Trophoblast cell (in vitro differentiated cells and primary cell): ENCODE measurements around the gene EXOSC9.

Experiments used
- DNase-seq, 2 donors: peaks; one replicate each; pipeline ENCODE4 v3.0.0-alpha.2; 2016
- H2AFZ ChIP-seq: 2 replicates; pipeline ENCODE4 v1.6.1; 2013; ENCODE audit warnings: low read length, moderate library complexity, mild to moderate bottlenecking; ENCODE audit not compliant: insufficient read depth, poor library complexity
- H2AK5ac ChIP-seq: 2 replicates; pipeline ENCODE4 v1.6.1; 2013; ENCODE audit warnings: mild to moderate bottlenecking, low read length
- H2BK120ac ChIP-seq: 2 replicates; pipeline ENCODE4 v1.6.1; 2013; ENCODE audit warnings: low read length, mild to moderate bottlenecking, moderate library complexity; ENCODE audit not compliant: insufficient read depth, poor library complexity
- H2BK12ac ChIP-seq: 2 replicates; pipeline ENCODE4 v1.6.1; 2013; ENCODE audit warnings: mild to moderate bottlenecking, low read length, moderate library complexity
- H2BK5ac ChIP-seq: 2 replicates; pipeline ENCODE4 v1.6.1; 2013; ENCODE audit warnings: low read length, low read depth, moderate library complexity, mild to moderate bottlenecking; ENCODE audit not compliant: poor library complexity
- H3K14ac ChIP-seq: 2 replicates; pipeline ENCODE4 v1.6.1; 2013; ENCODE audit warnings: mild to moderate bottlenecking, low read length
- H3K18ac ChIP-seq: 2 replicates; pipeline ENCODE4 v1.6.1; 2013; ENCODE audit warnings: mild to moderate bottlenecking, low read length
- H3K23ac ChIP-seq: 2 replicates; pipeline ENCODE4 v1.6.1; 2013; ENCODE audit warnings: low read length
- H3K27ac ChIP-seq: 2 replicates; pipeline ENCODE4 v1.5.1; 2013; ENCODE audit warnings: low read depth, mild to moderate bottlenecking, inconsistent platforms, low read length, moderate library complexity
- H3K27me3 ChIP-seq: 2 replicates; pipeline ENCODE4 v1.6.1; 2013; ENCODE audit warnings: inconsistent platforms, mild to moderate bottlenecking, low read length, moderate library complexity; ENCODE audit not compliant: insufficient read depth
- H3K36me3 ChIP-seq, 2 experiments: 1 replicate in 1 of 2; 2 replicates in 1 of 2; pipeline ENCODE4 v1.6.1; 2013; ENCODE audit warnings: low read length in 2 of 2, mild to moderate bottlenecking in 2 of 2, moderate library complexity in 1 of 2; ENCODE audit not compliant: insufficient read depth in 2 of 2, control insufficient read depth in 1 of 2
- H3K4ac ChIP-seq: 2 replicates; pipeline ENCODE4 v1.6.1; 2013; ENCODE audit warnings: low read depth, mild to moderate bottlenecking, low read length, moderate library complexity
- H3K4me1 ChIP-seq, 2 experiments: 1 replicate in 1 of 2; 2 replicates in 1 of 2; pipeline ENCODE4 v1.6.1; 2013; ENCODE audit warnings: low read length in 2 of 2, mild to moderate bottlenecking in 2 of 2, moderate library complexity in 1 of 2; ENCODE audit not compliant: insufficient read depth in 2 of 2, control insufficient read depth in 1 of 2
- H3K4me2 ChIP-seq: 2 replicates; pipeline ENCODE4 v1.6.1; 2013; ENCODE audit warnings: inconsistent platforms, mild to moderate bottlenecking, low read length, moderate library complexity
- H3K4me3 ChIP-seq: 2 replicates; pipeline ENCODE4 v1.5.1; 2013; ENCODE audit warnings: mild to moderate bottlenecking, low read depth, low read length, inconsistent platforms
- H3K79me1 ChIP-seq: one replicate; pipeline ENCODE4 v1.6.1; 2013; ENCODE audit warnings: low read length
- H3K79me2 ChIP-seq: 2 replicates; pipeline ENCODE4 v1.6.1; 2013; ENCODE audit warnings: low read length, mild to moderate bottlenecking; ENCODE audit not compliant: control insufficient read depth, insufficient read depth, poor library complexity
- H3K9ac ChIP-seq: 2 replicates; pipeline ENCODE4 v1.6.1; 2013; ENCODE audit warnings: mild to moderate bottlenecking, low read length
- H3K9me3 ChIP-seq: 2 replicates; pipeline ENCODE4 v1.6.1; 2013; ENCODE audit warnings: low read depth, mild to moderate bottlenecking, control low read depth, inconsistent platforms, low read length; ENCODE audit not compliant: insufficient read depth
- H4K12ac ChIP-seq: 2 replicates; pipeline ENCODE4 v1.6.1; 2013; ENCODE audit warnings: low read depth, mild to moderate bottlenecking, low read length, moderate library complexity
- H4K8ac ChIP-seq: 2 replicates; pipeline ENCODE4 v1.6.1; 2013; ENCODE audit warnings: low read depth, mild to moderate bottlenecking, low read length, moderate library complexity
- H4K91ac ChIP-seq: one replicate; pipeline ENCODE4 v1.6.1; 2013; ENCODE audit warnings: low read depth, mild to moderate bottlenecking, low read length, moderate library complexity
- WGBS: extraction: QIAGEN DNeasy Blood & Tissue Kit; methylation state at CpG from one replicate; pipeline ENCODE4 v1.1.7; 2013; ENCODE audit warnings: missing lambda C conversion rate; ENCODE audit not compliant: insufficient read length, insufficient coverage; ENCODE audit errors: extremely low coverage; 5-methylcytosine and 5-hydroxymethylcytosine counted together

EXOSC9 gene

DNA sequence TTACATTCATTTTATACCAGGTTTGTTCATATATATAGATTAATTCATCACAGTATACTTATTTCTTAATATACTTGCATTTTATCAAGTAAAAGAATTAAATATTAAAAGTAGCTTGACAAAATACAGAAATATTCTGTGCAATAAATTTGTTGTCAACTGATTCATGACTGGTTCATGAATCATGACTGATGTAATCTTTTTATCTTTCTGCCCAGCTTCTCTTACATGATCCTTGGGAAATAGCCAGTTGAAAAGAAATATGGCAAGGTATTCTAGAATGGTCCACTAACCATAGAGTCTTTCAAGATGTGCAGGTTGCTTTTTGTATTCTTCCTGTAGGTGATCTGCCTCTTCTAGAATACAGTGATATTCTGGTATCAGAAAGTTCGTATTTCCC, 26.7 kb downstream of the EXOSC9 start:
- H3K79me1 ChIP-seq: peaks cover 9% of the 10 kb centered on the region
- H4K8ac ChIP-seq: no peak overlapping the region
- no peak overlapping the region for H2BK12ac ChIP-seq
- no peak overlapping the region for H3K4me3 ChIP-seq
- WGBS: no CpG with 5 or more reads among the region's 1 CpG
- no peak overlapping the region for H3K27ac ChIP-seq
- no peak overlapping the region for H2BK120ac ChIP-seq
- no peaks in the 10 kb centered on the region for H3K27me3 ChIP-seq
- no peak overlapping the region for H2AFZ ChIP-seq
- H4K12ac ChIP-seq: no peak overlapping the region
- H3K14ac ChIP-seq: no peak overlapping the region
- no peak overlapping the region for H3K4ac ChIP-seq
- H2BK5ac ChIP-seq: no peak overlapping the region
- no peaks in the 10 kb centered on the region for H3K4me1 ChIP-seq
- no peak overlapping the region for H3K9ac ChIP-seq
- H3K36me3 ChIP-seq: peaks cover 1 to 3% of the 10 kb centered on the region in 2 experiments
- no peak overlapping the region for H3K18ac ChIP-seq
- H3K9me3 ChIP-seq: no peaks in the 10 kb centered on the region
- peak in 1 of 2 donors; percentile 20 for DNase-seq
- no peak overlapping the region for H2AK5ac ChIP-seq
- peaks cover 8% of the 10 kb centered on the region for H3K79me2 ChIP-seq
- H3K23ac ChIP-seq: no peak overlapping the region
- H3K4me2 ChIP-seq: no peak overlapping the region
- no peak overlapping the region for H4K91ac ChIP-seq

DNA sequence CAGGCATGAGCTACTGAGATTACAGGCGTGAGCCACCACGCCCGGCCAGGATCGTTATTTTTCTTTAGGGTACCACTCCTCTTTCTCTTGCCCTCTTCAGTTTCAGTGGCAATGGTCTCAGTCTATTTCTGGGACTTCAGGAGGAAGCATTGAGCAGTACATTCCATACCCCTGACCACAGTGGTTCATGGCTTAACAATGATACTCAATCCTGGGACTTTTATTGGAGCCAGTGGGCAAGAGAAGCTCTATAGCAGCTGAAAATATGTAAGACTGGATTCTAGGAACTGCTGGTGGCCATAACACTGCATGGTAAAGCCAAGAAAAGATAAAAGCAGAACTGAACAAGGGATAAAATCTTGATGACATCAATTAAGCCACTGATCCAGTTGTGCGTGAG, 28.4 kb downstream of the EXOSC9 start:
- H3K79me2 ChIP-seq: no peaks in the 10 kb centered on the region
- no peak overlapping the region for H3K4me2 ChIP-seq
- no peak overlapping the region for H3K14ac ChIP-seq
- no peaks in the 10 kb centered on the region for H3K27me3 ChIP-seq
- no peak overlapping the region for H4K91ac ChIP-seq
- no peak overlapping the region for H4K12ac ChIP-seq
- H3K79me1 ChIP-seq: no peaks in the 10 kb centered on the region
- DNase-seq: no peak
- no peak overlapping the region for H3K4me3 ChIP-seq
- H3K9me3 ChIP-seq: no peaks in the 10 kb centered on the region
- peaks cover 1 to 3% of the 10 kb centered on the region in 2 experiments for H3K36me3 ChIP-seq
- H3K27ac ChIP-seq: no peak overlapping the region
- no peak overlapping the region for H3K23ac ChIP-seq
- no peak overlapping the region for H2BK120ac ChIP-seq
- H2BK12ac ChIP-seq: no peak overlapping the region
- no CpG with 5 or more reads among the region's 5 CpGs for WGBS
- no peak overlapping the region for H2AFZ ChIP-seq
- no peaks in the 10 kb centered on the region for H3K4me1 ChIP-seq
- H3K4ac ChIP-seq: no peak overlapping the region
- no peak overlapping the region for H3K18ac ChIP-seq
- H2AK5ac ChIP-seq: no peak overlapping the region
- H3K9ac ChIP-seq: no peak overlapping the region
- H2BK5ac ChIP-seq: no peak overlapping the region
- no peak overlapping the region for H4K8ac ChIP-seq

DNA sequence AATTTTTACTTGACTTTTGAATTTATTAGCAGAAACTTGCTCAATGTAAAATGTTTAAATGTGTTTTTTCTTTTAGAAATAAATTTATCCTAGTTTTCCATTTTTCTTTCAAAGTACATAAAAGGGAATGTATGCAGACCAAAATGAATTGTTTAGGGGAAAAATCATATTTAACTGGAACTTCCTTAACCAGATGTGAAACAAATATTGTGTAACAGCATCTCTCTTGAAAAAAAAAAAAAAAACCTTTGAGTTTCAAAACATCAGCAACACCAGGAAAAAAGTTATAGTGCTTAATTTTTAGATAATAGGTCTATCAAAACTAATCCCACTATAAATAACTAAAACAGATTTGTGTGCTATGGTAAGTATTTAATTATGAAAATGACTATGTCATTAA, 37.0 kb downstream of the EXOSC9 start:
- no peaks in the 10 kb centered on the region for H3K79me1 ChIP-seq
- DNase-seq: no peak
- no peak overlapping the region for H3K14ac ChIP-seq
- H3K18ac ChIP-seq: no peak overlapping the region
- no peaks in the 10 kb centered on the region for H3K36me3 ChIP-seq
- no peak overlapping the region for H2BK12ac ChIP-seq
- H3K9me3 ChIP-seq: no peaks in the 10 kb centered on the region
- H2AFZ ChIP-seq: no peak overlapping the region
- no peak overlapping the region for H3K4me3 ChIP-seq
- no peak overlapping the region for H2BK5ac ChIP-seq
- no peaks in the 10 kb centered on the region for H3K4me1 ChIP-seq
- H4K8ac ChIP-seq: no peak overlapping the region
- H3K4ac ChIP-seq: no peak overlapping the region
- no peak overlapping the region for H3K23ac ChIP-seq
- H4K12ac ChIP-seq: no peak overlapping the region
- H3K4me2 ChIP-seq: no peak overlapping the region
- H3K27me3 ChIP-seq: no peaks in the 10 kb centered on the region
- H2AK5ac ChIP-seq: no peak overlapping the region
- no peak overlapping the region for H4K91ac ChIP-seq
- H3K27ac ChIP-seq: no peak overlapping the region
- H3K9ac ChIP-seq: no peak overlapping the region
- H2BK120ac ChIP-seq: no peak overlapping the region
- no peaks in the 10 kb centered on the region for H3K79me2 ChIP-seq

DNA sequence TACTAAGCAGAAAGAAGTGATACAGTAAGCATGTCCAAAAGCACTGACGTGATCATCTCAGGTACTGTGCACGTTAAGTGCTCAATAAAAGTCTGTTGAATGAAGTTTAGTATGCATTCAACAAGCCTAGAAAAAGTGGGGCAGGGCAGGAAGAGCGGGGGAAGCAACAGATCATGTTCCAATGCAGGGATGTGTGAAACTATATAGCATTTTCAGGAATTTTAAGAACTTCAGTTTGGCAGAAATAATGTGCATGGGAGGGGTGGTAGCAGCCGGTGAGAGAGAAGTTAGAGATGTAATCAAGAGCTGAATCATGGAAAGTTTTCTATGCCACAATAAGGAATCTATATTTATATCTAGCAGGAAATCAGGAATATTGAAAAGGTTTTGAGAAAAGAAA, 41.7 kb downstream of the EXOSC9 start:
- H3K4me1 ChIP-seq: no peaks in the 10 kb centered on the region
- no peaks in the 10 kb centered on the region for H3K79me2 ChIP-seq
- no CpG with 5 or more reads among the region's 4 CpGs for WGBS
- H3K9ac ChIP-seq: no peak overlapping the region
- no peak for DNase-seq
- H3K79me1 ChIP-seq: no peaks in the 10 kb centered on the region
- H4K8ac ChIP-seq: no peak overlapping the region
- H3K18ac ChIP-seq: no peak overlapping the region
- no peak overlapping the region for H4K91ac ChIP-seq
- H2AFZ ChIP-seq: no peak overlapping the region
- no peak overlapping the region for H3K4ac ChIP-seq
- H3K36me3 ChIP-seq: peaks cover 2 to 3% of the 10 kb centered on the region in 2 experiments
- H3K23ac ChIP-seq: no peak overlapping the region
- H2AK5ac ChIP-seq: no peak overlapping the region
- no peak overlapping the region for H2BK5ac ChIP-seq
- no peak overlapping the region for H2BK12ac ChIP-seq
- no peak overlapping the region for H2BK120ac ChIP-seq
- no peak overlapping the region for H4K12ac ChIP-seq
- H3K14ac ChIP-seq: no peak overlapping the region
- H3K27ac ChIP-seq: no peak overlapping the region
- no peaks in the 10 kb centered on the region for H3K27me3 ChIP-seq
- no peak overlapping the region for H3K4me2 ChIP-seq
- no peaks in the 10 kb centered on the region for H3K9me3 ChIP-seq
- H3K4me3 ChIP-seq: no peak overlapping the region
